CD4-positive, alpha-beta T cell (primary cell): ENCODE results near the gene SMOC2. TPM values are rescaled to one million over a fixed set of nuclear protein-coding genes. Genes with fewer than 3 reads are reported as not detected.

Source experiments
- ATAC-seq: fragments of 200-7000 bp; cut with Tn5 transposase; one replicate; pipeline ENCODE4 v1.10.0; 2022; ENCODE audit warnings: mild to moderate bottlenecking; ENCODE audit not compliant: poor library complexity
- CTCF ChIA-PET: fragments of 350-600 bp; sonication (Branson Sonifier 250); formaldehyde crosslinking; loops from one replicate; lab custom pipeline; 2021; ENCODE audit warnings: antibody characterized with exemption, inconsistent platforms; lab: Charles Lee
- POLR2A ChIA-PET: fragments of 350-600 bp; sonication (Branson Sonifier 250); formaldehyde crosslinking; loops from one replicate; lab custom pipeline; 2021; ENCODE audit warnings: antibody characterized with exemption, inconsistent platforms; lab: Charles Lee
- DNase-seq, 14 experiments: peaks; one replicate each; pipeline ENCODE4 v3.0.0-alpha.2; 2013 to 2020; ENCODE audit warnings: mixed read lengths in 2 of 14
- H3K27ac ChIP-seq, 2 donors: one replicate each; pipeline versions ENCODE4 v1.5.1 to v1.7.0; 2013; ENCODE audit warnings: low read length in 2 of 2, low read depth in 1 of 2, mild to moderate bottlenecking in 1 of 2
- H3K27me3 ChIP-seq, 2 experiments: 1 replicate in 1 of 2; 2 replicates in 1 of 2; pipeline versions ENCODE4 v1.6.1 to v1.7.0; 2013; ENCODE audit warnings: low read length in 2 of 2, control low read depth in 1 of 2, mild to moderate bottlenecking in 1 of 2, moderate library complexity in 1 of 2; ENCODE audit not compliant: insufficient read depth in 2 of 2, control insufficient read depth in 1 of 2
- H3K36me3 ChIP-seq: one replicate; pipeline ENCODE4 v1.6.1; 2013; ENCODE audit warnings: low read length, control low read depth; ENCODE audit not compliant: insufficient read depth
- H3K4me1 ChIP-seq: one replicate; pipeline ENCODE4 v1.6.1; 2013; ENCODE audit warnings: low read length, control low read depth; ENCODE audit not compliant: insufficient read depth
- H3K4me3 ChIP-seq: one replicate; pipeline ENCODE4 v1.5.1; 2013; ENCODE audit warnings: mild to moderate bottlenecking, low read length, moderate library complexity
- H3K9me3 ChIP-seq, 2 experiments: 1 replicate in 1 of 2; 2 replicates in 1 of 2; pipeline versions ENCODE4 v1.6.1 to v1.7.0; 2013; ENCODE audit warnings: low read length in 2 of 2, mild to moderate bottlenecking in 2 of 2, control low read depth in 1 of 2, moderate library complexity in 1 of 2; ENCODE audit not compliant: control insufficient read depth in 1 of 2, insufficient read depth in 1 of 2
- H3K27ac Mint-ChIP-seq: one replicate; pipeline ENCODE4 v1.8.0; 2020; ENCODE audit warnings: mixed read lengths
- H3K27me3 Mint-ChIP-seq: one replicate; pipeline ENCODE4 v1.8.0; 2021; ENCODE audit warnings: mixed read lengths
- H3K36me3 Mint-ChIP-seq: one replicate; pipeline ENCODE4 v1.8.0; 2021; ENCODE audit warnings: low read depth, mixed read lengths
- H3K4me1 Mint-ChIP-seq: one replicate; pipeline ENCODE4 v1.8.0; 2021; ENCODE audit warnings: low read depth, mixed read lengths
- H3K4me3 Mint-ChIP-seq: one replicate; pipeline ENCODE4 v1.8.0; 2020; ENCODE audit warnings: mild to moderate bottlenecking, mixed read lengths
- H3K9me3 Mint-ChIP-seq: one replicate; pipeline ENCODE4 v1.8.0; 2020; ENCODE audit warnings: mixed read lengths
- CTCF ChIP-seq: fragments of 200-600 bp; IDR thresholded peaks from one replicate; pipeline ENCODE4 v1.8.0; 2022; ENCODE audit warnings: antibody characterized with exemption, mild to moderate bottlenecking
- intact Hi-C, 2 experiments: fragments of 100-400 bp; cut with DNase I in 1 of 2; cut with micrococcal nuclease in 1 of 2; formaldehyde crosslinking; loops; one replicate each; pipeline versions ENCODE4 v1.15.1 to v1.9.0; 2023 to 2025; cut with DNase I, micrococcal nuclease
- total RNA-seq, 174 experiments: library from RNA in 2 of 174; stranded (reverse) in 2 of 174; gene quantifications; one replicate each; pipeline ENCODE4 v1.2.3 and lab custom pipeline; 2021 to 2026

Gene SMOC2
- total RNA-seq, 2 experiments from 2014 or later = not detected

- Mint-ChIP-seq H3K4me1 (no peaks in the 10 kb centered on the region), H3K27ac (no peak overlapping the region), H3K27me3 (no peaks in the 10 kb centered on the region), H3K4me3 (no peak overlapping the region), H3K36me3 (no peaks in the 10 kb centered on the region), H3K9me3 (no peaks in the 10 kb centered on the region)
- TF ChIP-seq CTCF = no peak
- Histone ChIP-seq H3K27ac (no peak overlapping the region), H3K27me3 (no peaks in the 10 kb centered on the region), H3K36me3 (no peaks in the 10 kb centered on the region), H3K9me3 (no peaks in the 10 kb centered on the region), H3K4me3 (no peak overlapping the region), H3K4me1 (no peaks in the 10 kb centered on the region)
- intact Hi-C loops = no loop called here
- ChIA-PET CTCF (no interaction called here), POLR2A (no interaction called here)
- DNase-seq = no peak
- no peak for ATAC-seq
Observed at GRCh38 chr6:168533414-168533813, 92.4 kb downstream of the SMOC2 start.

GRCh38 chr6:168534265-168534664, 93.3 kb downstream of the SMOC2 start:
- H3K36me3 ChIP-seq = no peaks in the 10 kb centered on the region
- H3K9me3 ChIP-seq = no peaks in the 10 kb centered on the region
- DNase-seq (no peak), ATAC-seq (no peak)
- H3K4me1 Mint-ChIP-seq = no peaks in the 10 kb centered on the region
- H3K27ac Mint-ChIP-seq = no peak overlapping the region
- no peaks in the 10 kb centered on the region for H3K27me3 ChIP-seq
- no peaks in the 10 kb centered on the region for H3K4me1 ChIP-seq
- H3K27me3 Mint-ChIP-seq = no peaks in the 10 kb centered on the region
- H3K36me3 Mint-ChIP-seq = no peaks in the 10 kb centered on the region
- intact Hi-C loops = no loop called here
- CTCF ChIA-PET = no interaction called here
- no peak overlapping the region for H3K4me3 Mint-ChIP-seq
- H3K27ac ChIP-seq = no peak overlapping the region
- no peaks in the 10 kb centered on the region for H3K9me3 Mint-ChIP-seq
- no peak overlapping the region for H3K4me3 ChIP-seq
- no peak for TF ChIP-seq CTCF
- POLR2A ChIA-PET = no interaction called here

GRCh38 chr6:168535711-168536110, 94.7 kb downstream of the SMOC2 start:
- no peak for TF ChIP-seq CTCF
- Histone ChIP-seq H3K27me3 (no peaks in the 10 kb centered on the region), H3K9me3 (no peaks in the 10 kb centered on the region), H3K4me3 (no peak overlapping the region), H3K27ac (no peak overlapping the region), H3K4me1 (no peaks in the 10 kb centered on the region), H3K36me3 (no peaks in the 10 kb centered on the region)
- Mint-ChIP-seq H3K4me3 (no peak overlapping the region), H3K4me1 (no peaks in the 10 kb centered on the region), H3K9me3 (no peaks in the 10 kb centered on the region), H3K36me3 (no peaks in the 10 kb centered on the region), H3K27ac (no peak overlapping the region), H3K27me3 (peaks cover 8% of the 10 kb centered on the region)
- CTCF ChIA-PET = no interaction called here
- intact Hi-C loops = no loop called here
- DNase-seq (no peak), ATAC-seq (no peak)
- POLR2A ChIA-PET = no interaction called here
